Large intestine (tissue), 3 donors: ENCODE results near the gene KATNA1. TPM values are rescaled to one million over a fixed set of nuclear protein-coding genes. Genes with fewer than 3 reads are reported as not detected.
"Not testable (repeated sequence)": the region's sequence is repeated elsewhere in the genome, so short reads cannot be mapped to it uniquely, and the experiment has no call there.

Experiments used
- DNase-seq, 2 donors: peaks; one replicate each; pipeline versions ENCODE4 v3.0.0 to v3.0.0-alpha.2; 2013
- H3K27ac ChIP-seq: one replicate; pipeline ENCODE4 v1.5.1; 2013; ENCODE audit warnings: low read length
- H3K27me3 ChIP-seq: 2 replicates; pipeline ENCODE4 v1.6.1; 2013; ENCODE audit warnings: low read length; ENCODE audit not compliant: control insufficient read depth, insufficient read depth
- H3K36me3 ChIP-seq: 2 replicates; pipeline ENCODE4 v1.6.1; 2013; ENCODE audit warnings: low read length; ENCODE audit not compliant: control insufficient read depth, insufficient read depth
- H3K4me1 ChIP-seq: one replicate; pipeline ENCODE4 v1.6.1; 2013; ENCODE audit warnings: low read length; ENCODE audit not compliant: control insufficient read depth, insufficient read depth
- H3K4me3 ChIP-seq: one replicate; pipeline ENCODE4 v1.5.1; 2013; ENCODE audit warnings: low read length
- H3K9me3 ChIP-seq: one replicate; pipeline ENCODE4 v1.6.1; 2013; ENCODE audit warnings: mild to moderate bottlenecking, low read depth, low read length, moderate library complexity; ENCODE audit not compliant: control insufficient read depth
- WGBS: methylation state at CpG from one replicate; pipeline ENCODE4 v1.1.5; 2013; ENCODE audit warnings: low lambda C conversion rate; ENCODE audit not compliant: insufficient coverage; 5-methylcytosine and 5-hydroxymethylcytosine counted together
- polyA plus RNA-seq: library from polyadenylated mRNA; unstranded; fragments of 120-200 nt; gene quantifications from one replicate; pipeline ENCODE4 v1.2.1, GENCODE V29; 2013

Gene KATNA1
- polyA plus RNA-seq, 1 donor = 14.2 TPM

- Histone ChIP-seq H3K4me3 (no peak overlapping the region), H3K36me3 (peaks cover 38% of the 10 kb centered on the region), H3K4me1 (no peaks in the 10 kb centered on the region), H3K27ac (no peak overlapping the region), H3K9me3 (no peaks in the 10 kb centered on the region), H3K27me3 (no peaks in the 10 kb centered on the region)
- WGBS = no CpG with 5 or more reads among the region's 1 CpG
- DNase-seq = no peak
Measured at GRCh38 chr6:149680503-149680902, 32.0 kb upstream of the KATNA1 start.

GRCh38 chr6:149672265-149672664 is 23.8 kb upstream of the KATNA1 start:
- H3K4me3 ChIP-seq, H3K4me1 ChIP-seq, H3K9me3 ChIP-seq, H3K27me3 ChIP-seq, DNase-seq, H3K27ac ChIP-seq: not testable (repeated sequence)
- H3K36me3 ChIP-seq = peaks cover 55% of the 10 kb centered on the region

GRCh38 chr6:149660028-149660427 is 11.5 kb upstream of the KATNA1 start:
- no peaks in the 10 kb centered on the region for H3K4me1 ChIP-seq
- no peak overlapping the region for H3K4me3 ChIP-seq
- no peak overlapping the region for H3K27ac ChIP-seq
- WGBS = 92% methylated on average over 2 of the region's 4 CpGs
- no peaks in the 10 kb centered on the region for H3K9me3 ChIP-seq
- peaks cover 34% of the 10 kb centered on the region for H3K36me3 ChIP-seq
- H3K27me3 ChIP-seq = no peaks in the 10 kb centered on the region
- DNase-seq = no peak

- WGBS = no CpG with 5 or more reads among the region's 5 CpGs
- H3K27me3 ChIP-seq = no peaks in the 10 kb centered on the region
- H3K4me1 ChIP-seq = no peaks in the 10 kb centered on the region
- no peak overlapping the region for H3K4me3 ChIP-seq
- no peaks in the 10 kb centered on the region for H3K9me3 ChIP-seq
- peaks cover 18% of the 10 kb centered on the region for H3K36me3 ChIP-seq
- H3K27ac ChIP-seq = no peak overlapping the region
- DNase-seq = no peak
Measured at GRCh38 chr6:149657441-149657840, 8.9 kb upstream of the KATNA1 start.

- H3K27ac ChIP-seq = no peak overlapping the region
- H3K27me3 ChIP-seq = no peaks in the 10 kb centered on the region
- no peak overlapping the region for H3K4me3 ChIP-seq
- H3K36me3 ChIP-seq = no peaks in the 10 kb centered on the region
- DNase-seq = no peak
- H3K4me1 ChIP-seq = no peaks in the 10 kb centered on the region
- no peaks in the 10 kb centered on the region for H3K9me3 ChIP-seq
Measured at GRCh38 chr6:149651056-149651455, 2.5 kb upstream of the KATNA1 start.

GRCh38 chr6:149646599-149646998 is 1.9 kb downstream of the KATNA1 start:
- Histone ChIP-seq H3K27ac (no peak overlapping the region), H3K4me3 (no peak overlapping the region), H3K9me3 (no peaks in the 10 kb centered on the region), H3K36me3 (no peaks in the 10 kb centered on the region), H3K4me1 (no peaks in the 10 kb centered on the region), H3K27me3 (no peaks in the 10 kb centered on the region)
- WGBS = 94% methylated on average over 3 of the region's 3 CpGs
- DNase-seq = no peak

- Histone ChIP-seq H3K27me3 (no peaks in the 10 kb centered on the region), H3K4me3 (no peak overlapping the region), H3K27ac (no peak overlapping the region), H3K36me3 (no peaks in the 10 kb centered on the region), H3K4me1 (no peaks in the 10 kb centered on the region), H3K9me3 (no peaks in the 10 kb centered on the region)
- no peak for DNase-seq
- WGBS = no CpG with 5 or more reads among the region's 1 CpG
Measured at GRCh38 chr6:149642829-149643580, 5.5 kb downstream of the KATNA1 start.

GRCh38 chr6:149636124-149636523 is 12.4 kb downstream of the KATNA1 start:
- no peaks in the 10 kb centered on the region for H3K9me3 ChIP-seq
- H3K36me3 ChIP-seq = no peaks in the 10 kb centered on the region
- no peak overlapping the region for H3K4me3 ChIP-seq
- DNase-seq = no peak
- H3K4me1 ChIP-seq = no peaks in the 10 kb centered on the region
- no peaks in the 10 kb centered on the region for H3K27me3 ChIP-seq
- 100% methylated on average over 1 of the region's 2 CpGs for WGBS
- no peak overlapping the region for H3K27ac ChIP-seq

GRCh38 chr6:149634315-149634714 is 14.2 kb downstream of the KATNA1 start:
- no peak for DNase-seq
- 100% methylated on average over 1 of the region's 1 CpG for WGBS
- H3K36me3 ChIP-seq = peaks cover 5% of the 10 kb centered on the region
- H3K9me3 ChIP-seq = no peaks in the 10 kb centered on the region
- no peak overlapping the region for H3K27ac ChIP-seq
- H3K4me1 ChIP-seq = no peaks in the 10 kb centered on the region
- H3K4me3 ChIP-seq = no peak overlapping the region
- no peaks in the 10 kb centered on the region for H3K27me3 ChIP-seq

- no CpG with 5 or more reads among the region's 4 CpGs for WGBS
- Histone ChIP-seq H3K27ac (no peak overlapping the region), H3K36me3 (peaks cover 13% of the 10 kb centered on the region), H3K9me3 (no peaks in the 10 kb centered on the region), H3K4me3 (no peak overlapping the region), H3K27me3 (no peaks in the 10 kb centered on the region), H3K4me1 (no peaks in the 10 kb centered on the region)
- DNase-seq = no peak
Measured at GRCh38 chr6:149628875-149629510, 19.5 kb downstream of the KATNA1 start.

GRCh38 chr6:149627672-149628071 is 20.8 kb downstream of the KATNA1 start:
- DNase-seq = no peak
- no peaks in the 10 kb centered on the region for H3K27me3 ChIP-seq
- H3K4me1 ChIP-seq = no peaks in the 10 kb centered on the region
- no peak overlapping the region for H3K4me3 ChIP-seq
- peaks cover 16% of the 10 kb centered on the region for H3K36me3 ChIP-seq
- no peaks in the 10 kb centered on the region for H3K9me3 ChIP-seq
- H3K27ac ChIP-seq = no peak overlapping the region
